HEK293 (cell line): ENCODE data around the gene SMIM41.

Experiments used
- CTCF ChIA-PET: fragments of 350-600 bp; formaldehyde crosslinking; extraction: SDS; loops from one replicate; lab custom pipeline; 2021; ENCODE audit warnings: antibody characterized with exemption; lab: Yijun Ruan, JAX
- POLR2A ChIA-PET: fragments of 300-600 bp; formaldehyde crosslinking; extraction: SDS; loops from one replicate; lab custom pipeline; 2020; ENCODE audit warnings: antibody characterized with exemption, inconsistent platforms; lab: Yijun Ruan, JAX
- H3K27ac ChIP-seq: fragments of 200-500 bp; sonication (Bioruptor generic); 2 replicates; pipeline ENCODE4 v1.5.1; 2014; ENCODE audit warnings: low read depth, low read length, control low read depth, inconsistent platforms; ENCODE audit errors: extremely low read depth
- H3K36me3 ChIP-seq, 2 experiments: fragments of 200-500 bp in 1 of 2; sonication (Bioruptor generic) in 1 of 2; 1 replicate in 1 of 2; 2 replicates in 1 of 2; pipeline ENCODE4 v1.5.1; 2014 to 2017; ENCODE audit warnings: inconsistent platforms in 2 of 2, low read length in 2 of 2; ENCODE audit not compliant: control insufficient read depth in 2 of 2, insufficient read depth in 1 of 2
- H3K4me1 ChIP-seq: fragments of 200-500 bp; sonication (Bioruptor generic); 2 replicates; pipeline ENCODE4 v1.5.1; 2014; ENCODE audit warnings: mild to moderate bottlenecking, low read length, inconsistent platforms; ENCODE audit not compliant: control insufficient read depth, insufficient read depth
- H3K4me3 ChIP-seq: 2 replicates; pipeline ENCODE4 v1.5.1; 2011; ENCODE audit warnings: low read depth, mild to moderate bottlenecking, control low read depth, low read length, moderate library complexity
- H3K9me3 ChIP-seq: fragments of 200-500 bp; sonication (Bioruptor generic); 2 replicates; pipeline ENCODE4 v1.5.1; 2014; ENCODE audit warnings: low read depth, low read length, inconsistent platforms; ENCODE audit not compliant: control insufficient read depth, insufficient read depth
- ELK4 ChIP-seq: IDR thresholded peaks from 2 replicates; pipeline ENCODE4 v1.6.1; 2011; ENCODE audit warnings: mild to moderate bottlenecking, low read depth, low read length, borderline replicate concordance
- KLF1 ChIP-seq: fragments of 450-650 bp; formaldehyde crosslinking; IDR thresholded peaks from 2 replicates; pipeline ENCODE4 v1.5.1; 2016; ENCODE audit warnings: missing biosample characterization, missing genetic modification characterization
- KLF8 ChIP-seq: fragments of 450-650 bp; formaldehyde crosslinking; IDR thresholded peaks from 2 replicates; pipeline ENCODE4 v1.5.1; 2016; ENCODE audit warnings: missing biosample characterization, missing genetic modification characterization
- PRDM10 ChIP-seq: fragments of 450-650 bp; formaldehyde crosslinking; IDR thresholded peaks from 2 replicates; pipeline ENCODE4 v1.5.1; 2016; ENCODE audit warnings: missing biosample characterization, missing genetic modification characterization
- SP2 ChIP-seq: fragments of 450-650 bp; formaldehyde crosslinking; IDR thresholded peaks from 2 replicates; pipeline ENCODE4 v1.5.1; 2016; ENCODE audit warnings: missing biosample characterization, missing genetic modification characterization
- ZEB2 ChIP-seq: fragments of 450-650 bp; formaldehyde crosslinking; IDR thresholded peaks from 2 replicates; pipeline ENCODE4 v1.5.1; 2016; ENCODE audit warnings: missing biosample characterization, missing genetic modification characterization
- ZNF140 ChIP-seq: fragments of 450-650 bp; formaldehyde crosslinking; IDR thresholded peaks from 2 replicates; pipeline ENCODE4 v1.5.1; 2016; ENCODE audit warnings: missing biosample characterization, missing genetic modification characterization
- ZNF266 ChIP-seq: fragments of 450-650 bp; formaldehyde crosslinking; IDR thresholded peaks from 2 replicates; pipeline ENCODE4 v1.5.1; 2016; ENCODE audit warnings: missing biosample characterization, missing genetic modification characterization, low read depth
- ZNF311 ChIP-seq: fragments of 450-650 bp; formaldehyde crosslinking; IDR thresholded peaks from 2 replicates; pipeline ENCODE4 v1.5.1; 2017; ENCODE audit warnings: missing biosample characterization, missing genetic modification characterization, borderline replicate concordance
- ZNF621 ChIP-seq: fragments of 450-650 bp; formaldehyde crosslinking; IDR thresholded peaks from 2 replicates; pipeline ENCODE4 v1.5.1; 2017; ENCODE audit warnings: missing biosample characterization, missing genetic modification characterization
- ZNF624 ChIP-seq: fragments of 450-650 bp; formaldehyde crosslinking; IDR thresholded peaks from 2 replicates; pipeline ENCODE4 v1.5.1; 2017; ENCODE audit warnings: missing biosample characterization, missing genetic modification characterization
- ZNF645 ChIP-seq: fragments of 450-650 bp; formaldehyde crosslinking; IDR thresholded peaks from 2 replicates; pipeline ENCODE4; 2016; ENCODE audit warnings: missing biosample characterization, missing genetic modification characterization
- ZNF830 ChIP-seq: fragments of 450-650 bp; IDR thresholded peaks from 2 replicates; pipeline ENCODE4 v1.5.0; 2018; ENCODE audit warnings: missing biosample characterization, missing genetic modification characterization, low read depth, mild to moderate bottlenecking, moderate library complexity
- ZSCAN5A ChIP-seq: fragments of 450-650 bp; formaldehyde crosslinking; IDR thresholded peaks from 2 replicates; pipeline ENCODE4 v1.5.1; 2016; ENCODE audit warnings: missing biosample characterization, missing genetic modification characterization
- TF ChIP-seq, protein P1 (sequence below): fragments of 450-650 bp; formaldehyde crosslinking; IDR thresholded peaks from 2 replicates; pipeline ENCODE4 v1.5.1; 2016; ENCODE audit warnings: missing biosample characterization, missing genetic modification characterization

SMIM41 gene

DNA sequence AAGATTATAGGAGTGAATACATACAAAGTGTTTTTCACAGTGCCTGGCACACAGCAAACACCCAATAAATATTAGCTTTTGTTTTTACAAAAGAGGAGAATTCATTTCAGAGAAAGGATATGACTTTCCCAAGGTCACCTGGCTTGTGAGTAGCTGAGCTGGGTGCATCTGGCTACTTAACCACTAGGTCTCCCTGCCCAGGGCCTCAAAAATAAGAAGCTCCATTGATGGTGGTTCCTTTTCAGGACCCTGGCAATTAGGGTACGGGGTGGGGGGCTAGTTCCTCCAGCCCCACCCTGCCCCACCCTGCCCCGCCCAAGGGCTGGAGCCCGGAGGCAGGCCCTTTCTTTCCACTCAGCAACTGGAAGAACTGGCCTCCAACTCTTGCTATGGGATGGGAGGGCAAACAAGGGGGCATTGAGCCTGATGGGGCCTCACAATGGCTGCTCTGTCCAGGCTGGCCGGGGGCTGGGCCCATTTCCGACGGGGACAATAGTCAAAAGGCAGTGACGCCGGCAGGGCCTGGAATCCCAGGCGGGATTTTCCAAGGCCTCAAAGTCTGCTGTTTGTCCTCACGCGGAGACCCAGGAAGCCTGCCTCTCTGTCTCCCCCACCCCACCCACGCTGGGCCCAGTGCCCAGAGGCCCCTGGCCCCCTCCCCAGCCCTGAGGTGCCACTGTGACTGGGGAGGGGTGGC lies 17.9 kb upstream of the SMIM41 start:
- H3K27ac ChIP-seq, result no peak overlapping the region
- H3K4me1 ChIP-seq, result no peaks in the 10 kb centered on the region
- no peak overlapping the region for H3K4me3 ChIP-seq
- no peak for TF ChIP-seq PRDM10 (tag by site-specific recombination)
- no peak for TF ChIP-seq ZNF266 (tag by site-specific recombination)
- no peak for TF ChIP-seq ZNF311 (tag by site-specific recombination)
- peak; percentile 45; the same call in 1 of the 2 replicates for TF ChIP-seq KLF8 (tag by site-specific recombination)
- TF ChIP-seq ZNF624 (tag by site-specific recombination), result no peak
- peak; percentile 73 for TF ChIP-seq KLF1 (tag by site-specific recombination)
- ChIA-PET POLR2A (no interaction called here), CTCF (interaction anchor here (0.7 to 34.8 kb wide), 4 partner anchors 9 to 266 kb away, joined by 3 to 794 read pairs (median 4); no protein-coding TSS in a partner anchor)
- peaks cover 0 to 21% of the 10 kb centered on the region in 2 experiments; a peak in 1 of 3 replicates for H3K36me3 ChIP-seq
- no peaks in the 10 kb centered on the region for H3K9me3 ChIP-seq

DNA sequence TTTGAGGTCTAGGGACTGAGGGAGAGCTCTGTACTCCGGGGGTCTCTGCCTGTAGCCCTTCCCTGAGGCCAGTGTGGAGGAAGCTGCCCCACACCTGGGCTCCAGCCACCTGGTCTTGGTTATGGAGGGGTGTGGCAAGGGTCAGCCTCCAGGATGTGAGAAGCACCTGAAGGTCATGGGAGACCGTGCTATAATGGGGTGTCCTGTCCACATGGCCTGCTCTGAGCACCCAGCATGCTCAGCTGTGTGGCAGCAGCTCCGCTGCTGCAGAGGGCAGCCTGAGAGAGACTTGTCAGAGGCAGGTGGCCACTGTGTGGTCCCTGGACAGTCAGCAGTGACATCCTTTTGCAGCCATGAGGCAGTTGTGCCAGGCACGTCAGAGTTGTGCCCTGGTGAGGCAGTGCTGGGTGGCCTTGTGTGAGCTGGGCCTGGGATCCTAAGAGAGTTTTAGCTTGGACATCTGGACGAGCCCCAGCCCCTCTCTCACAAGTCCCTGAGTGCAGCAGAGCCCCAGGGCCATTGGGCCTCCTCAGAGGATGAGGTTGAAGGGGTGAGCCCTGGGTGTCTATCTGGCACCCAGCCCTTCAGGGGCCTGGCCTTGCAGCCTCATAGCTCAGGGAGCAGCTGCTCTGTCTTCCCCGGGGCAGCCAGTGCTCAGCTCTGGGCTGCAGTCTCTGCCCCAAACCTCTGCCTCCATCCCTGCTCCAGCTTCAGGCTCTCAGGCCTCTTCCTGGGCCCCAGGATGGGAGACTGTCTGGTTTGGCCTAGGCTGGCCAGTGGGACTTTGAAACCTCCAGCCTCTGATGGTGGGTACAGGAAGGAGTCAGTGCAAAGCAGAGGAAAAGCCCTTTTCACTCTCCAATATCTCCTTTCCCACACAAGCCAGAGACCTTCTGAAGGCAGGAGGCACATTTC lies 17.1 kb upstream of the SMIM41 start:
- CTCF ChIA-PET, result interaction anchor here (0.6 to 34.8 kb wide), 5 partner anchors 20 to 70 kb away, joined by 3 to 794 read pairs (median 3); no protein-coding TSS in a partner anchor
- no peaks in the 10 kb centered on the region for H3K4me1 ChIP-seq
- H3K4me3 ChIP-seq, result no peak overlapping the region
- no peak for TF ChIP-seq ZSCAN5A (tag by site-specific recombination)
- no peak for TF ChIP-seq ZNF621
- no peak for TF ChIP-seq ZNF140 (tag by site-specific recombination)
- TF ChIP-seq, protein P1, sequence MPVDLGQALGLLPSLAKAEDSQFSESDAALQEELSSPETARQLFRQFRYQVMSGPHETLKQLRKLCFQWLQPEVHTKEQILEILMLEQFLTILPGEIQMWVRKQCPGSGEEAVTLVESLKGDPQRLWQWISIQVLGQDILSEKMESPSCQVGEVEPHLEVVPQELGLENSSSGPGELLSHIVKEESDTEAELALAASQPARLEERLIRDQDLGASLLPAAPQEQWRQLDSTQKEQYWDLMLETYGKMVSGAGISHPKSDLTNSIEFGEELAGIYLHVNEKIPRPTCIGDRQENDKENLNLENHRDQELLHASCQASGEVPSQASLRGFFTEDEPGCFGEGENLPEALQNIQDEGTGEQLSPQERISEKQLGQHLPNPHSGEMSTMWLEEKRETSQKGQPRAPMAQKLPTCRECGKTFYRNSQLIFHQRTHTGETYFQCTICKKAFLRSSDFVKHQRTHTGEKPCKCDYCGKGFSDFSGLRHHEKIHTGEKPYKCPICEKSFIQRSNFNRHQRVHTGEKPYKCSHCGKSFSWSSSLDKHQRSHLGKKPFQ, result no peak
- TF ChIP-seq ELK4, result no peak
- TF ChIP-seq SP2 (tag by site-specific recombination), result no peak
- no peak for TF ChIP-seq ZEB2 (tag by site-specific recombination)
- no peak for TF ChIP-seq ZNF830
- TF ChIP-seq ZNF645, result no peak
- H3K27ac ChIP-seq, result no peak overlapping the region
- no peaks in the 10 kb centered on the region for H3K9me3 ChIP-seq
- H3K36me3 ChIP-seq, result peaks cover 0 to 13% of the 10 kb centered on the region in 2 experiments; a peak in 1 of 3 replicates
- POLR2A ChIA-PET, result no interaction called here
